ENCODE data around the gene ZCCHC13. TPM values are rescaled to one million over a fixed set of nuclear protein-coding genes. Genes with fewer than 3 reads are reported as not detected.
"Not testable (repeated sequence)": the region's sequence is repeated elsewhere in the genome, so short reads cannot be mapped to it uniquely, and the experiment has no call there.

ZCCHC13 gene
- not detected in 2 replicates for total RNA-seq
- not detected for polyA plus RNA-seq (2012)

GRCh38 chrX:74304016-74304415 lies at the start of gene ZCCHC13:
TSS of gene ZCCHC13 (plus strand) at chrX:74304180. CDS start at chrX:74304267, 87 bp downstream.
- DNase-seq (ENCODE audit: low read depth): no peak

GRCh38 chrX:74258111-74258510 lies 45.9 kb upstream of the ZCCHC13 start:
- not testable (repeated sequence) for DNase-seq (ENCODE audit: low read depth)

GRCh38 chrX:74259885-74260491 lies 44.0 kb upstream of the ZCCHC13 start:
- DNase-seq (ENCODE audit: low read depth): no peak

- no peak for DNase-seq (ENCODE audit: low read depth)
Observed at GRCh38 chrX:74262452-74263209, 41.3 kb upstream of the ZCCHC13 start.

GRCh38 chrX:74270393-74270792 lies 33.6 kb upstream of the ZCCHC13 start:
- no peak for DNase-seq (ENCODE audit: low read depth)

- no peak for DNase-seq (ENCODE audit: low read depth)
Observed at GRCh38 chrX:74272230-74272629, 31.8 kb upstream of the ZCCHC13 start.

GRCh38 chrX:74274516-74274915 lies 29.5 kb upstream of the ZCCHC13 start:
- no peak for DNase-seq (ENCODE audit: low read depth)

- no peak for DNase-seq (ENCODE audit: low read depth)
Observed at GRCh38 chrX:74277320-74277719, 26.7 kb upstream of the ZCCHC13 start.

- no peak for DNase-seq (ENCODE audit: low read depth)
Observed at GRCh38 chrX:74277846-74278245, 26.1 kb upstream of the ZCCHC13 start.

GRCh38 chrX:74280759-74281158 lies 23.2 kb upstream of the ZCCHC13 start:
- DNase-seq (ENCODE audit: low read depth): no peak

GRCh38 chrX:74284391-74284952 lies 19.5 kb upstream of the ZCCHC13 start:
- DNase-seq (ENCODE audit: low read depth): no peak

GRCh38 chrX:74286950-74287740 lies 16.8 kb upstream of the ZCCHC13 start:
- peak; percentile 75 for DNase-seq (ENCODE audit: low read depth)

- DNase-seq (ENCODE audit: low read depth): no peak
Observed at GRCh38 chrX:74291577-74291963, 12.4 kb upstream of the ZCCHC13 start.

GRCh38 chrX:74291964-74292807 lies 11.8 kb upstream of the ZCCHC13 start:
- DNase-seq (ENCODE audit: low read depth): peak; percentile 89

- DNase-seq (ENCODE audit: low read depth): no peak
Observed at GRCh38 chrX:74292808-74293123, 11.2 kb upstream of the ZCCHC13 start.

GRCh38 chrX:74293343-74293946 lies 10.5 kb upstream of the ZCCHC13 start:
- peak; percentile 84 for DNase-seq (ENCODE audit: low read depth)

- DNase-seq (ENCODE audit: low read depth): no peak
Observed at GRCh38 chrX:74295101-74295500, 8.9 kb upstream of the ZCCHC13 start.

- no peak for DNase-seq (ENCODE audit: low read depth)
Observed at GRCh38 chrX:74297766-74298165, 6.2 kb upstream of the ZCCHC13 start.

- DNase-seq (ENCODE audit: low read depth): no peak
Observed at GRCh38 chrX:74300869-74301268, 3.1 kb upstream of the ZCCHC13 start.

GRCh38 chrX:74318672-74319071 lies 14.7 kb downstream of the ZCCHC13 start:
- DNase-seq (ENCODE audit: low read depth): no peak

- DNase-seq (ENCODE audit: low read depth): not testable (repeated sequence)
Observed at GRCh38 chrX:74319321-74319720, 15.3 kb downstream of the ZCCHC13 start.
